Islet of Langerhans (tissue), 1 donor: ENCODE measurements around the gene B4GALT1.
"Not testable (repeated sequence)": the region's sequence is repeated elsewhere in the genome, so short reads cannot be mapped to it uniquely, and the experiment has no call there.

ENCODE experiments used
- FAIRE-seq: peaks from one replicate; lab custom pipeline; 2011; peaks lifted over from hg19 to GRCh38; lab: Jason Lieb, UNC

Gene B4GALT1

GRCh38 chr9:33161589-33162132 lies 5.5 kb downstream of the B4GALT1 start:
- no peak for FAIRE-seq

DNA sequence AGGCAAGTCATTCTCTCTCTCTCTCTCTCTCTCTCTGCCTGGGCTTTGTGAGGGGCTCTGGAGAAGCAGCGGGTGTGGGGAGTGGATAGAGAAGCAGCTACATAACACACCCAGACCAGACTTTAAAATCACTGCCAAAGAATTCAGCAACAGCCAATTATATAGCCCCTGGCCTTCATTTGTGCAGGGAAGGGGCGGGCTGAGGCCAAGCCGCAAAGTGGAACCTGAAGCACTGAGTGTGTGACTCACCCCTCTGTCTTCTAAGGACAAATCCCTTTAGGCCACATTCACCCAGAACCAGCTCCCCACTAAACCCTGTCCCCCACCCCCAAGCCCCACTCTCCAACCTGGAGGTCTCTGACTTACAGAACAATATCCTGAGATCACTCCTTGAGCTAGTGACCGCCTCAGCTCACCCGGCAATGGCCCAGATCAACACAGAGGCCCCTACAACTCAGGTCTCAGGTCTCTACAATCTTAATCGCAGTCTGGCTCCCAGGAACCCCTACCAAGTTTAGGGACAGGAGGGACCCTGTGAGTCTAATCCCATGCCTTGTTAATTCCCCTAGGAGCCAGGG lies 6.0 kb downstream of the B4GALT1 start:
- no peak for FAIRE-seq

GRCh38 chr9:33160446-33160845 lies 6.7 kb downstream of the B4GALT1 start:
- FAIRE-seq = not testable (repeated sequence)

- no peak for FAIRE-seq
These were observed 7.4 kb downstream of the B4GALT1 start for GRCh38 chr9:33159777-33160127.

DNA sequence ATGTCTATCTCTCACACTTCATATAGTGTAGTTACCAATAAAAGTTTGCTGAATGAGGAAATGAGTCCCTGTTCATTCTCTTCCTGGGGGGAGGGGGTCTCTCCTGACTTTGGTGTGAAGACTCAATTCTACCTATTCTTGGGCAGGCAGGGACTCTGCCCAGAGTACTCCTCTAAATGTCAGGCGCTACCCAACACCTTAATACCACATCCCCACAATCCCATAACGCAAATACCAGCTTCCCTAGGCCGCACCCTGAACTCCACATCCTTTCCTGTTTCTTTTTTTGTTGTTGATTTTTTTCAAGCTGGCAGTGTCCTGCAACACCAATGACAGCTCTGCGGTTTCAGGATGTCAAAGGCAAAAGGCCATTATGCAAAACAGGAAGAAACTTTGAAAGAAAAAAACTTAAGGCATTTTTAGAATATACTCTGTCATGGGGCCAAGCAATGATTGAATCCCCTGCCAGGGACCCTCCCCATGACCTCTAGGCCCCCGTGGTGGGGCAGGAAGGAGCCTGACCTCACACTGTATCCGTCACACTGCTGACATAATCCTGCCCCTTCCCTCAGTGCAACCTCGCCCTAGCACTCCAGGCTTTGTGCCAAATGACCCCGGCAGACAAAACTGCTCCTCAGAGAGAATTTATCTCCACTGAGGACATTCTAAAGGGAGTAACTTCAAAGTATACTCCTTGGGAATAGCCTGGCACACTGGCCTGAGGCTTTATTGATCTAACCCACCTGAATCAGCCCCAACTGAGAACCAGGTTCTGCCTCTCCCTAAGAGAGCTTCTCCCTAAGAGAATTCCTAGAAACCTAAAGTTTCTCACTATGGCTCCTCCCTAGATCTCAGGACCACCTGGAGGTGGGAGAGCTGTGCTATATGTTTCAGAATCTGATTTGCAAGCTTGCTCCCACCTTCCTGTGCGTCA lies 8.0 kb downstream of the B4GALT1 start:
- FAIRE-seq = no peak

GRCh38 chr9:33157960-33158842 lies 8.9 kb downstream of the B4GALT1 start:
- no peak for FAIRE-seq

- FAIRE-seq = no peak
These were observed 11.7 kb downstream of the B4GALT1 start for GRCh38 chr9:33155393-33155792.

DNA sequence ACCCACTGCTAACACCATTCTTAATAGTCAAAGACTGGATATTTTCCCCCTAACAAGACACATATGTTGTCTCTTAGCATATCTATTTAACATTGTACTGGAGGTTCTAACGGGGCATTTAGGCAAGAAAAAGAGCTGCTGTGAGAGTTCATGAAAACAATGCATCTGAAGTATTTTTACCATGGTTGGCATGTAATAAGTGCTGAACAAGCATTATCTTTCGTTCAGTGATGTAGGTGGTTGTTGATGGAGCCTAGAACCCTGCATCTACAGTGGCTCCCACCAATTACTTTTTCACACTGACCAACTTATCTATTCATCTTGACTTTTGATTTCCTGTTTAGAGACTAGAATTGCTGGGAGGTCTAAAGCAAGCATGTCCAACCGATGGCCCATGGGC lies 12.8 kb downstream of the B4GALT1 start:
- FAIRE-seq = no peak

DNA sequence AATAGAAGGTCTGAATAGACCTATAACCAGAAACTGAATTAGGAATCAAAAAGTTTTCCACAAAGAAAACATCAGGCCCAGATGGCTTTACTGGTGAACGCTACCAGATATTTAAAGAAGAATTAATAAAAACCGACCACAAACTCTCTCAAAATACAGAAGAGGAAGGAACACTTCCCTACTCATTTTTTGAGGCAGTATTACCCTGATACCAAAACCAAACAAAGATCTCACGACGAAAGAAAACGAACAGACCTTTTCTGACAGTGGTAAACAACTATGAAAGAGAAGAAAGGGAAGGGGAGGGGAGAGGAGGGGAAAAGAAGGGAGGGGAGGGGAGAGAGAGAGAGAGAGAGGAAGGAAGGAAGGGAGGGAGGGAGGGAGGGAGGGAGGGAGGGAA lies 13.5 kb downstream of the B4GALT1 start:
- FAIRE-seq = no peak

DNA sequence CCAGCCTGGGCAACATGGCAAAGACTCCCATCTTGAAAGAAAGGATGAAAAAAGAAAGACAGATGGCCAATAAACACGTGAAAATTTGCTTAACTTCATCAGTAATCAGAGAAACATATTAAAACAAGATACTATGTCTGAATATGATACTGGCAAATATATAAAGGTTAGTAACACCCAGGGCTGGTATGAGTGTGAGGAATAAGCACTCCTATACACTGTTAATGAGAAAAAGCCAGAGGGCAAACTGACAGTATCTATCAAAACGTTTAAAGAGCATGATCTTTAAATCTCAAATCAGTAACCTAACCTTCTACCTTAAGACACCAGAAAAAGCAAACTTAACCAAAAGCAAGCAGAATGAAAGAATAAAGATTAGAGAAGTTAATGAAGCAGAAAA lies 14.1 kb downstream of the B4GALT1 start:
- FAIRE-seq = no peak

DNA sequence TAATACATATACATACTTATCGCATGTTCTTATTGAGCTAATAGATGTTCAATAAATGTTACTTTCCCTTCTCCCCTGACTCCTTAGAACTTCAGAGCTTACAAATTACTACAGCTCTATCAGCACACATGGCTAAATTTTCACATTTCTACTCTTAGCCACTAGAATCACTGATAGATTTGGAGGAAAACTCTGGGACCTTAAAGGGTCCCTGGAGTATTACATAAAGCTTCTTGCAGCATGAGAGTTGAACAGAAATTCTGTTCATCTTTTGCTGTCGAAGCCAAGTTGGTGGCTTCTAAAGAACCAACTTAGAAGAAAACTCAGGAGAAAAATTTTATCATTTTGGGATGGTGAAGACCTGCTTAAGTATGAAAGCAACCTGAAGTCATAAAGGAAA lies 15.5 kb downstream of the B4GALT1 start:
- FAIRE-seq = no peak

GRCh38 chr9:33151007-33151557 lies 16.1 kb downstream of the B4GALT1 start:
- no peak for FAIRE-seq

DNA sequence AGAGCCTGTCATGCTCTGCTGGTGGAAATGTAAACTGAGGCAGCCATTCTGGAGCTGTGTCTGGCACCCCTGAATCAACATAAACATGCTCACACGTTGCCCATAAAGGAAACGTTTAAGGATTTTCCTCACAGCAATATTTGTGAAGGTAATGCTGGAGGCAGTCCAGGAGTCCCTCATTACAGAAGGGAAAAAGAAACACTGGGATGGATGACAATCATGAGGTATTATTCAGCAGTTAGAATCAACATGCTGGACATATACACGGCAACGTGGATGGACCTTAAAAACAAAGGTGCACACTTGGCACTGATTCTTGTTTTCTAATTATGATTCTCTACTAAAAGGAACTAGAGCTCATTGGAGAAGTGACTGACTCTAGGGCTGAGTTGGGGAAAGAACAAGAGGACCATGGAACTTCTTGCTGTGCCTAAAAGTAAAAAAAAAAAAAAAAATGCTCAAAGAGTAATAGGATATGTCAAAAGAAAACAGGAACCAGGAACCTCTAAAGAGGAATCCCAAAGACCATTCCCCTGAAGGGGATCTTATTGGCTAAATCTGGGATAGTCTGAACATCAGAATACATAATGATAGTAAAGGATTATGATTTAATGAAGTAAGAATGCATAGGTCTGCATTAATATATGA lies 18.6 kb downstream of the B4GALT1 start:
- no peak for FAIRE-seq

- no peak for FAIRE-seq
These were observed 19.5 kb downstream of the B4GALT1 start for GRCh38 chr9:33147416-33148169.

DNA sequence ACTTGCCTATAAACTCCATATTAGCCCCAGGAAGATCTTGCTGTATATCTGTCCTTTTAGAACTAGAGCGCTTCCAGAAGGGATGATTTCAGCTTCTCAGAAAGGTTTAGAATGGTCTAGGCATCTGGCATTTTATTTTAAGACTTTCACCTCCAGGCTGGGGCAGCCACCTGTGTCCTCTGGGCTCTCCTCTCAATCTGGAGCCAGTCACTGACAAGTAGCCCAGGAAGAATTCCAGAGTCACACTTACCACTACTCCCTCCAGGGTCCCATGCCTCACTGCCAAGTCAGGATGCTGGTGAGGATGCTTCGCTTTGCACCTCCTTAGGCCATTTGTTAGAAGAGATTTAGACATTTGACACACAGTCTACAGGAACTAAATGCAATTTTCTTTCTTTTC lies 20.8 kb downstream of the B4GALT1 start:
- FAIRE-seq = no peak

DNA sequence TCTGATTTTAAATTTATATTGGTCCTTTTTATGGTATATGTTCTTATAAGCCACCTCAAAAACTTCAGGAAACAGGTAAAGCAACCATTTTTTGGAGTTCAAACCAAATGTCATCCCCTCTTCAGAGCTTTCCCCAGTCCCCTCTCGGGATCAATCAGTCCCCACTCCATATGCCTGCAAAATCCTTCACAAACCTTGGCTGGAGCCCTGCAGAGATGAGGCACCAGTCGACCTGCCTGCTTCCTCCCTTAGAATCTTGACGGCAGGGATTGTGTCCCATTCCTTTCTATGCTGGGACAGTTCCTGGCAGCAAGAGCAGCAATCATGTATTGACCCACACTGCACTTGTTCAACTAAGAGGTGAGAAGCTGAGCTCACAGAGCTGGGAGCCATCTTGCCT lies 22.6 kb downstream of the B4GALT1 start:
- no peak for FAIRE-seq

GRCh38 chr9:33143241-33143661 lies 23.9 kb downstream of the B4GALT1 start:
- no peak for FAIRE-seq

GRCh38 chr9:33142535-33142934 lies 24.6 kb downstream of the B4GALT1 start:
- FAIRE-seq = no peak

- no peak for FAIRE-seq
These were observed 26.5 kb downstream of the B4GALT1 start for GRCh38 chr9:33140401-33141360.
